Activated B cell treated with CpG ODN at 0.5 μM for 24 hours (primary cell): Measurements from ENCODE around the gene STK24. TPM values are rescaled to one million over a fixed set of nuclear protein-coding genes. Genes with fewer than 3 reads are reported as not detected.

Experiments used
- ATAC-seq: fragments of 200-7000 bp; cut with Tn5 transposase; one replicate; pipeline ENCODE4 v1.10.0; 2021; ENCODE audit warnings: low read depth, mild to moderate bottlenecking, moderate library complexity
- CTCF ChIA-PET: fragments of 350-600 bp; sonication (Branson Sonifier 250); formaldehyde crosslinking; loops from one replicate; lab custom pipeline; 2021; ENCODE audit warnings: antibody characterized with exemption; lab: Charles Lee
- POLR2A ChIA-PET: fragments of 350-600 bp; sonication (Branson Sonifier 250); formaldehyde crosslinking; loops from one replicate; lab custom pipeline; 2021; ENCODE audit warnings: antibody characterized with exemption; lab: Charles Lee
- DNase-seq: peaks from one replicate; pipeline ENCODE4 v3.0.0; 2022
- H3K27ac Mint-ChIP-seq: one replicate; pipeline ENCODE4 v1.8.0; 2020; ENCODE audit warnings: mixed read lengths
- H3K27me3 Mint-ChIP-seq: one replicate; pipeline ENCODE4 v1.8.0; 2021; ENCODE audit warnings: mixed read lengths
- H3K36me3 Mint-ChIP-seq: one replicate; pipeline ENCODE4 v1.8.0; 2021; ENCODE audit warnings: low read depth, mixed read lengths
- H3K4me1 Mint-ChIP-seq: one replicate; pipeline ENCODE4 v1.8.0; 2021; ENCODE audit warnings: mixed read lengths
- H3K4me3 Mint-ChIP-seq: one replicate; pipeline ENCODE4 v1.8.0; 2020; ENCODE audit warnings: mild to moderate bottlenecking, mixed read lengths
- H3K9me3 Mint-ChIP-seq: one replicate; pipeline ENCODE4 v1.8.0; 2020; ENCODE audit warnings: mixed read lengths
- CTCF ChIP-seq: fragments of 200-600 bp; IDR thresholded peaks from one replicate; pipeline ENCODE4 v1.8.0; 2022; ENCODE audit warnings: antibody characterized with exemption, mild to moderate bottlenecking
- intact Hi-C: fragments of 100-400 bp; cut with micrococcal nuclease; formaldehyde crosslinking; loops from one replicate; pipeline ENCODE4 v1.15.1; 2024
- total RNA-seq: library from RNA; stranded (reverse); gene quantifications from 2 replicates; pipeline ENCODE4 v1.2.3, GENCODE V29; 2022

STK24 gene
- total RNA-seq, 1 donor from 2014 or later = 84.8 TPM

- intact Hi-C loops = no loop called here
- Mint-ChIP-seq H3K36me3 (no peaks in the 10 kb centered on the region), H3K27ac (no peak overlapping the region), H3K4me3 (no peak overlapping the region), H3K4me1 (no peaks in the 10 kb centered on the region), H3K27me3 (peaks cover 22% of the 10 kb centered on the region), H3K9me3 (no peaks in the 10 kb centered on the region)
- POLR2A ChIA-PET = no interaction called here
- no peak for DNase-seq
- no peak for TF ChIP-seq CTCF
- ATAC-seq = no peak
- CTCF ChIA-PET = no interaction called here
Observed at GRCh38 chr13:98429081-98429480, 147.8 kb downstream of the STK24 start.

GRCh38 chr13:98428256-98428966 lies 148.5 kb downstream of the STK24 start:
- Mint-ChIP-seq H3K9me3 (no peaks in the 10 kb centered on the region), H3K27ac (no peak overlapping the region), H3K4me1 (no peaks in the 10 kb centered on the region), H3K36me3 (no peaks in the 10 kb centered on the region), H3K4me3 (no peak overlapping the region), H3K27me3 (peaks cover 22% of the 10 kb centered on the region)
- POLR2A ChIA-PET = no interaction called here
- intact Hi-C loops = no loop called here
- CTCF ChIA-PET = no interaction called here
- DNase-seq = no peak
- ATAC-seq = no peak
- no peak for TF ChIP-seq CTCF

DNA sequence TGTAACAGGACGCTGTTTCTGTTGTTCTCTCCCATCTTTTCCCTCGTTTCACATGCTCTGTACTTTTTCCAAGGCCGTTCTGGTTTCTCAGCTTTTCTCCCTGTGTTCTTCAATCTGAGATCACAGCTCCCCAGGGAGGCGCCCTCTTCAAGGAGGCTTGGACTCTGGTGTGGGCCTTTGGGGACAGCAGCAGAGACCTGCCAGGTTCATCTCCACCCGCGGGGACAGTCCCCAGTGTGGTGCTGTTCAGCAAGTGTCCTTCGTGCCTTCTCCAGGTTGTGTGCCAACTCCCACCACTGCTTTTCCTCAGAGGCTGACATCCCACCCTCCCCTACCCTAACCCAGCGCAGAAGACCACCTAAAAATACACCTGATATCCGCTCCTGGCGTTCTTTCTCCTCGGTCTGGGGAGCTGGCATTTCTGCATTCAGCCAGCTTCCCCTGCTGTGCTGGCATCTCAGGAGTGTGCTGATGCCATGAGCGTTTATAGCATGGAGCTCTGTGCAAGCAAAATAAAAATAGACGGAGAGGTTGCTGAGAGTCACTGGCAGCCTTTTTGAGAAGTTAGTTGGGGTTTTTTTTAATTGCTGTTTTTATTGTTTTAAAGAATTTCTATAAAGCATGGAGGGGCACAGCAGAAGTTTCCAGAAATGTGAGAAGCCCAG lies 149.4 kb downstream of the STK24 start:
- CTCF ChIA-PET = no interaction called here
- Mint-ChIP-seq H3K4me3 (no peak overlapping the region), H3K27ac (no peak overlapping the region), H3K4me1 (no peaks in the 10 kb centered on the region), H3K36me3 (no peaks in the 10 kb centered on the region), H3K9me3 (no peaks in the 10 kb centered on the region), H3K27me3 (peaks cover 22% of the 10 kb centered on the region)
- intact Hi-C loops = no loop called here
- DNase-seq = no peak
- POLR2A ChIA-PET = no interaction called here
- no peak for ATAC-seq
- no peak for TF ChIP-seq CTCF

DNA sequence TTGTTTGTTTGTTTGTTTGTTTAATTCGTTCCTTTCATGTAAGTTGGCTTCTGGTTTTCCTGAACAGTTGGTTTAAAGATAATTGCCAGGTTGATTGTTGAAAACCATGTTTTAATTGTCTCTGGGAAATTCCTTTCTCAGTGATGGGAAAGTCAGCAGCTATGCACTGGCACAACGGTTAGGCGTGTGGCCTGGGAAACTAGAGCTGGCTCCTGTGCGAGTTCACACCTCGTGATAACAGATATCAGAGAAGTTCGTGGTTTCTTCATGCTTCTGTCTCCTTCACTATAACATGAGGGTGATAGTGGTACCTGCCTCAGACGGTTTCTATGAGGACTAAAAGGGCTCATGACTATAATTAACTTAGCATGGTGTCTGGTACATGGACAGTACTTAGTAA lies 153.5 kb downstream of the STK24 start:
- ATAC-seq (no peak), DNase-seq (no peak)
- TF ChIP-seq CTCF = no peak
- POLR2A ChIA-PET = no interaction called here
- H3K4me3 Mint-ChIP-seq = no peak overlapping the region
- CTCF ChIA-PET = no interaction called here
- no peak overlapping the region for H3K27ac Mint-ChIP-seq
- H3K9me3 Mint-ChIP-seq = no peaks in the 10 kb centered on the region
- peaks cover 8% of the 10 kb centered on the region for H3K27me3 Mint-ChIP-seq
- intact Hi-C loops = no loop called here
- H3K36me3 Mint-ChIP-seq = no peaks in the 10 kb centered on the region
- H3K4me1 Mint-ChIP-seq = no peaks in the 10 kb centered on the region

DNA sequence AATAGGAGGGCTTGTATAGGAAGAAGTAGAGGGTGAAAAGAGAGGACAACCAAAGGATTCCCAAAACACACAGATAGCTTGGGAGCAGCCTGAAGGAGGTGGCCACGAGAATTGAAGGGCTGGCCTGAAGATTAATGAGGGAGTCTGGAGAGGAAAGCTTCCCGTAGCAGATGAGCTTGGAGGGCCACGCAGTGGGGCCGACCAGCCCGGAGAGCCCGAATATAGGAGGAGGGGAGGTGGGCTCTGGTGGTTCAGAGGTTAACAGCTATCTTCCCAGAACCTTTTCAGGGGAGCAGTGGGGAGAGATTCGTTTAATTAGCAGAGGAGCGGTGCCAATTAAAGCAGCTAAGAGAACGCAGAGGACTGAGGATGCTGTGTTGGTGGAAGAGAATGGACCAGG lies 154.9 kb downstream of the STK24 start:
- no peak for TF ChIP-seq CTCF
- Mint-ChIP-seq H3K27me3 (peaks cover 4% of the 10 kb centered on the region), H3K27ac (no peak overlapping the region), H3K9me3 (peaks cover 1% of the 10 kb centered on the region), H3K36me3 (no peaks in the 10 kb centered on the region), H3K4me3 (no peak overlapping the region), H3K4me1 (no peaks in the 10 kb centered on the region)
- DNase-seq = no peak
- intact Hi-C loops = no loop called here
- POLR2A ChIA-PET = no interaction called here
- CTCF ChIA-PET = no interaction called here
- ATAC-seq = no peak
